ENCODE measurements around the gene GAGE10.

- TF ChIP-seq, protein P1, sequence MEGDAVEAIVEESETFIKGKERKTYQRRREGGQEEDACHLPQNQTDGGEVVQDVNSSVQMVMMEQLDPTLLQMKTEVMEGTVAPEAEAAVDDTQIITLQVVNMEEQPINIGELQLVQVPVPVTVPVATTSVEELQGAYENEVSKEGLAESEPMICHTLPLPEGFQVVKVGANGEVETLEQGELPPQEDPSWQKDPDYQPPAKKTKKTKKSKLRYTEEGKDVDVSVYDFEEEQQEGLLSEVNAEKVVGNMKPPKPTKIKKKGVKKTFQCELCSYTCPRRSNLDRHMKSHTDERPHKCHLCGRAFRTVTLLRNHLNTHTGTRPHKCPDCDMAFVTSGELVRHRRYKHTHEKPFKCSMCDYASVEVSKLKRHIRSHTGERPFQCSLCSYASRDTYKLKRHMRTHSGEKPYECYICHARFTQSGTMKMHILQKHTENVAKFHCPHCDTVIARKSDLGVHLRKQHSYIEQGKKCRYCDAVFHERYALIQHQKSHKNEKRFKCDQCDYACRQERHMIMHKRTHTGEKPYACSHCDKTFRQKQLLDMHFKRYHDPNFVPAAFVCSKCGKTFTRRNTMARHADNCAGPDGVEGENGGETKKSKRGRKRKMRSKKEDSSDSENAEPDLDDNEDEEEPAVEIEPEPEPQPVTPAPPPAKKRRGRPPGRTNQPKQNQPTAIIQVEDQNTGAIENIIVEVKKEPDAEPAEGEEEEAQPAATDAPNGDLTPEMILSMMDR (IDR thresholded peaks at IDR 0.05 in 2 of 3, conservative IDR thresholded peaks at IDR 0.05 in 1 of 3; ENCODE audit: borderline replicate concordance in 1 of 3, insufficient read depth in 1 of 3, low read depth in 2 of 3, low read length in 2 of 3), result no peak
- no peak for TF ChIP-seq ZBTB33 (IDR thresholded peaks at IDR 0.05; ENCODE audit: extremely low read depth, insufficient replicate concordance, low read length)
- TF ChIP-seq, protein P2, sequence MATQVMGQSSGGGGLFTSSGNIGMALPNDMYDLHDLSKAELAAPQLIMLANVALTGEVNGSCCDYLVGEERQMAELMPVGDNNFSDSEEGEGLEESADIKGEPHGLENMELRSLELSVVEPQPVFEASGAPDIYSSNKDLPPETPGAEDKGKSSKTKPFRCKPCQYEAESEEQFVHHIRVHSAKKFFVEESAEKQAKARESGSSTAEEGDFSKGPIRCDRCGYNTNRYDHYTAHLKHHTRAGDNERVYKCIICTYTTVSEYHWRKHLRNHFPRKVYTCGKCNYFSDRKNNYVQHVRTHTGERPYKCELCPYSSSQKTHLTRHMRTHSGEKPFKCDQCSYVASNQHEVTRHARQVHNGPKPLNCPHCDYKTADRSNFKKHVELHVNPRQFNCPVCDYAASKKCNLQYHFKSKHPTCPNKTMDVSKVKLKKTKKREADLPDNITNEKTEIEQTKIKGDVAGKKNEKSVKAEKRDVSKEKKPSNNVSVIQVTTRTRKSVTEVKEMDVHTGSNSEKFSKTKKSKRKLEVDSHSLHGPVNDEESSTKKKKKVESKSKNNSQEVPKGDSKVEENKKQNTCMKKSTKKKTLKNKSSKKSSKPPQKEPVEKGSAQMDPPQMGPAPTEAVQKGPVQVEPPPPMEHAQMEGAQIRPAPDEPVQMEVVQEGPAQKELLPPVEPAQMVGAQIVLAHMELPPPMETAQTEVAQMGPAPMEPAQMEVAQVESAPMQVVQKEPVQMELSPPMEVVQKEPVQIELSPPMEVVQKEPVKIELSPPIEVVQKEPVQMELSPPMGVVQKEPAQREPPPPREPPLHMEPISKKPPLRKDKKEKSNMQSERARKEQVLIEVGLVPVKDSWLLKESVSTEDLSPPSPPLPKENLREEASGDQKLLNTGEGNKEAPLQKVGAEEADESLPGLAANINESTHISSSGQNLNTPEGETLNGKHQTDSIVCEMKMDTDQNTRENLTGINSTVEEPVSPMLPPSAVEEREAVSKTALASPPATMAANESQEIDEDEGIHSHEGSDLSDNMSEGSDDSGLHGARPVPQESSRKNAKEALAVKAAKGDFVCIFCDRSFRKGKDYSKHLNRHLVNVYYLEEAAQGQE (IDR thresholded peaks at IDR 0.05; ENCODE audit: low read depth), result no peak
- TF ChIP-seq, protein P3, sequence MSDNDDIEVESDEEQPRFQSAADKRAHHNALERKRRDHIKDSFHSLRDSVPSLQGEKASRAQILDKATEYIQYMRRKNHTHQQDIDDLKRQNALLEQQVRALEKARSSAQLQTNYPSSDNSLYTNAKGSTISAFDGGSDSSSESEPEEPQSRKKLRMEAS (IDR thresholded peaks at IDR 0.05), result no peak
- no peak for TF ChIP-seq RAD21 (IDR thresholded peaks at IDR 0.05; ENCODE audit: low read depth)
- no peak for TF ChIP-seq POLR2AphosphoS5 (IDR thresholded peaks at IDR 0.05; ENCODE audit: low read depth, low read length)
- TF ChIP-seq CEBPB (IDR thresholded peaks at IDR 0.05; ENCODE audit: low read depth), result no peak
These were observed 13.2 kb upstream of the GAGE10 start for GRCh38 chrX:49290215-49290614.
